ENCODE data around the gene PRKD2. TPM values are rescaled to one million over a fixed set of nuclear protein-coding genes. Genes with fewer than 3 reads are reported as not detected.
"Not testable (repeated sequence)": the region's sequence is repeated elsewhere in the genome, so short reads cannot be mapped to it uniquely, and the experiment has no call there.

PRKD2 gene
- total RNA-seq, 1 donor from 2014 or later: 28.4 TPM

GRCh38 chr19:46716672-46717033, 261 bp downstream of the PRKD2 start:
- no peak for TF ChIP-seq CTCF (conservative IDR thresholded peaks at IDR 0.05; ENCODE audit: low read depth, low read length)
- peak overlapping the region; percentile 87 for H3K4me3 ChIP-seq (ENCODE audit: low read depth, low read length)
- no peak for DNase-seq (ENCODE audit: low read depth)

- peak; percentile 3 for TF ChIP-seq CTCF (conservative IDR thresholded peaks at IDR 0.05; ENCODE audit: low read depth, low read length)
- H3K4me3 ChIP-seq (ENCODE audit: low read depth, low read length): peak overlapping the region; percentile 87
- DNase-seq (ENCODE audit: low read depth): no peak
Measured at GRCh38 chr19:46715975-46716671, 791 bp downstream of the PRKD2 start.

- DNase-seq (ENCODE audit: low read depth): no peak
- no peak for TF ChIP-seq CTCF (conservative IDR thresholded peaks at IDR 0.05; ENCODE audit: low read depth, low read length)
- H3K4me3 ChIP-seq (ENCODE audit: low read depth, low read length): peak overlapping the region; percentile 87
Measured at GRCh38 chr19:46715620-46715974, 1.3 kb downstream of the PRKD2 start.

GRCh38 chr19:46714444-46715106, 2.3 kb downstream of the PRKD2 start:
- H3K4me3 ChIP-seq (ENCODE audit: low read depth, low read length): peak overlapping the region; percentile 87
- no peak for DNase-seq (ENCODE audit: low read depth)
- TF ChIP-seq CTCF (conservative IDR thresholded peaks at IDR 0.05; ENCODE audit: low read depth, low read length): no peak

- TF ChIP-seq CTCF (conservative IDR thresholded peaks at IDR 0.05; ENCODE audit: low read depth, low read length): no peak
- DNase-seq (ENCODE audit: low read depth): peak; percentile 16
- H3K4me3 ChIP-seq (ENCODE audit: low read depth, low read length): peak overlapping the region; percentile 87
Measured at GRCh38 chr19:46713781-46714443, 3.0 kb downstream of the PRKD2 start.

- not testable (repeated sequence) for H3K4me3 ChIP-seq (ENCODE audit: low read depth, low read length); DNase-seq (ENCODE audit: low read depth)
Measured at GRCh38 chr19:46712768-46713338, 4.1 kb downstream of the PRKD2 start.

- H3K4me3 ChIP-seq (ENCODE audit: low read depth, low read length): no peak overlapping the region
- TF ChIP-seq CTCF (conservative IDR thresholded peaks at IDR 0.05; ENCODE audit: low read depth, low read length): no peak
- DNase-seq (ENCODE audit: low read depth): no peak
Measured at GRCh38 chr19:46710687-46711086, 6.2 kb downstream of the PRKD2 start.
